ENCODE results near the gene SDF2L1. TPM values are rescaled to one million over a fixed set of nuclear protein-coding genes. Genes with fewer than 3 reads are reported as not detected.
"Not testable (repeated sequence)": the region's sequence is repeated elsewhere in the genome, so short reads cannot be mapped to it uniquely, and the experiment has no call there.

SDF2L1 gene
- total RNA-seq, 1 donor from 2014 or later, result 20.4 TPM

GRCh38 chr22:21652010-21652546 is 10.0 kb downstream of the SDF2L1 start:
- intact Hi-C loops (cut with DNase I), result no loop called here
- ATAC-seq (ENCODE audit: poor library complexity), result peak; percentile 97
- peak; percentile 96 for DNase-seq

- intact Hi-C loops (cut with DNase I), result no loop called here
- DNase-seq (no peak), ATAC-seq (ENCODE audit: poor library complexity) (no peak)
These were observed 10.7 kb downstream of the SDF2L1 start for GRCh38 chr22:21652547-21653545.

- ATAC-seq (ENCODE audit: poor library complexity) (no peak), DNase-seq (no peak)
- intact Hi-C loops (cut with DNase I), result no loop called here
These were observed 14.9 kb downstream of the SDF2L1 start for GRCh38 chr22:21657020-21657359.

- intact Hi-C loops (cut with DNase I), result no loop called here
- ATAC-seq (ENCODE audit: poor library complexity) (peak; percentile 93), DNase-seq (peak; percentile 87)
These were observed 15.4 kb downstream of the SDF2L1 start for GRCh38 chr22:21657360-21658032.

- DNase-seq, result no peak
- ATAC-seq (ENCODE audit: poor library complexity), result no peak
- intact Hi-C loops (cut with DNase I), result no loop called here
These were observed 17.9 kb downstream of the SDF2L1 start for GRCh38 chr22:21659864-21660525.

GRCh38 chr22:21660904-21661303 is 18.8 kb downstream of the SDF2L1 start:
- DNase-seq (no peak), ATAC-seq (ENCODE audit: poor library complexity) (no peak)
- intact Hi-C loops (cut with DNase I), result no loop called here

- intact Hi-C loops (cut with DNase I), result no loop called here
- no peak for ATAC-seq (ENCODE audit: poor library complexity)
- DNase-seq, result no peak
These were observed 19.9 kb downstream of the SDF2L1 start for GRCh38 chr22:21661991-21662390.

- ATAC-seq (ENCODE audit: poor library complexity) (no peak), DNase-seq (no peak)
- intact Hi-C loops (cut with DNase I), result no loop called here
These were observed 21.6 kb downstream of the SDF2L1 start for GRCh38 chr22:21663738-21664137.

GRCh38 chr22:21665047-21665851 is 23.1 kb downstream of the SDF2L1 start:
- DNase-seq, result no peak
- intact Hi-C loops (cut with DNase I), result no loop called here
- no peak for ATAC-seq (ENCODE audit: poor library complexity)

GRCh38 chr22:21666786-21667185 is 24.7 kb downstream of the SDF2L1 start:
- DNase-seq (no peak), ATAC-seq (ENCODE audit: poor library complexity) (no peak)
- intact Hi-C loops (cut with DNase I), result no loop called here

- DNase-seq (no peak), ATAC-seq (ENCODE audit: poor library complexity) (no peak)
- intact Hi-C loops (cut with DNase I), result no loop called here
These were observed 26.9 kb downstream of the SDF2L1 start for GRCh38 chr22:21669026-21669425.

- intact Hi-C loops (cut with DNase I), result no loop called here
- DNase-seq (no peak), ATAC-seq (ENCODE audit: poor library complexity) (no peak)
These were observed 30.1 kb downstream of the SDF2L1 start for GRCh38 chr22:21672107-21672629.

- ATAC-seq (ENCODE audit: poor library complexity) (no peak), DNase-seq (no peak)
- intact Hi-C loops (cut with DNase I), result no loop called here
These were observed 31.6 kb downstream of the SDF2L1 start for GRCh38 chr22:21673534-21674321.

GRCh38 chr22:21674638-21675245 is 32.6 kb downstream of the SDF2L1 start:
- no peak for DNase-seq
- intact Hi-C loops (cut with DNase I), result no loop called here
- ATAC-seq (ENCODE audit: poor library complexity), result no peak

- DNase-seq, result peak; percentile 64
These were observed 35.7 kb downstream of the SDF2L1 start for GRCh38 chr22:21677606-21678443.

GRCh38 chr22:21678842-21679241 is 36.7 kb downstream of the SDF2L1 start:
- DNase-seq; ATAC-seq (ENCODE audit: poor library complexity); intact Hi-C loops (cut with DNase I): not testable (repeated sequence)

More at GRCh38 chr22:21677606-21678443, 35.7 kb downstream of the SDF2L1 start:
- intact Hi-C loops (cut with DNase I), result no loop called here
- ATAC-seq (ENCODE audit: poor library complexity), result peak; percentile 32

Measured in Right ventricle myocardium superior (tissue), 1 donor.